Measurements from ENCODE around the gene SDE2.

- TF ChIP-seq CTCF (IDR thresholded peaks at IDR 0.05) (no peak), POLR2A (IDR thresholded peaks at IDR 0.05) (no peak)
These were observed 1.9 kb upstream of the SDE2 start for GRCh38 chr1:226001088-226001487.
